ENCODE results near the gene FILIP1L. TPM values are rescaled to one million over a fixed set of nuclear protein-coding genes. Genes with fewer than 3 reads are reported as not detected.
"Not testable (repeated sequence)": the region's sequence is repeated elsewhere in the genome, so short reads cannot be mapped to it uniquely, and the experiment has no call there.

Gene FILIP1L
- total RNA-seq, 1 experiment from 2014 or later: 0.17 TPM

- no peaks in the 10 kb centered on the region for H3K36me3 ChIP-seq (ENCODE audit: control insufficient read depth in 1 of 2, insufficient read depth in 2 of 2, low read length in 2 of 2)
- H3K4me3 ChIP-seq (replicated peaks in 1 of 2; ENCODE audit: low read depth in 1 of 2, low read length in 2 of 2): no peak overlapping the region
- peak; percentile 73 for ATAC-seq
- no peak overlapping the region for H3K9ac ChIP-seq (ENCODE audit: low read length)
- DNase-seq (ENCODE audit: low read depth, low spot score): peak; percentile 12
- H2AFZ ChIP-seq (ENCODE audit: low read depth, low read length, poor library complexity, severe bottlenecking): no peak overlapping the region
- intact Hi-C loops (cut with micrococcal nuclease): loop anchor here (1.0 to 5.0 kb wide), 4 partner anchors 226 to 749 kb away; no protein-coding TSS in a partner anchor
- H3K27me3 ChIP-seq (ENCODE audit: insufficient read depth, low read length): no peaks in the 10 kb centered on the region
- H3K4me2 ChIP-seq (ENCODE audit: low read length): no peak overlapping the region
- no peaks in the 10 kb centered on the region for H3K9me3 ChIP-seq (ENCODE audit: control insufficient read depth in 1 of 2, insufficient read depth in 1 of 2, low read depth in 1 of 2, low read length in 2 of 2)
- H4K20me1 ChIP-seq (ENCODE audit: insufficient read depth): 0 out of 2 replicates have a peak, but pooled peaks cover 3% of the 10 kb centered on the region
- CTCF ChIA-PET: interaction anchor here (0.6 to 2.3 kb wide), 20 partner anchors 9 to 418 kb away, joined by 3 to 73 read pairs (median 3); partner anchors contain the start of gene TBC1D23
- POLR2A ChIA-PET: interaction anchor here (0.9 kb wide), 1 partner anchor 411 kb away, joined by 3 read pairs; no protein-coding TSS in a partner anchor
- peaks cover 51% of the 10 kb centered on the region for H3K79me2 ChIP-seq (ENCODE audit: insufficient read depth, low read length)
- RAD21 ChIA-PET (ENCODE audit: low non-redundant PET in 1 of 2, low total read pairs in 2 of 2, uncharacterized antibody in 2 of 2, unreplicated experiment in 2 of 2): interaction anchor here (1.0 to 1.8 kb wide), 2 partner anchors 411 kb away, joined by 15 to 17 read pairs; no protein-coding TSS in a partner anchor
- no peak overlapping the region for H3K27ac ChIP-seq (ENCODE audit: low read depth, low read length)
- no TSS peak for BruUV-seq (replicated peaks)
- no peaks in the 10 kb centered on the region for H3K4me1 ChIP-seq (ENCODE audit: control insufficient read depth in 1 of 2, insufficient read depth in 2 of 2, low read length in 2 of 2)
- H3K9me2 ChIP-seq (ENCODE audit: insufficient read depth): no peaks in the 10 kb centered on the region
- TF ChIP-seq CEBPB (IDR thresholded peaks at IDR 0.05; ENCODE audit: low read depth): no peak
- TF ChIP-seq SP1 (IDR thresholded peaks at IDR 0.05; ENCODE audit: low read depth): no peak
- TF ChIP-seq RAD21 (IDR thresholded peaks at IDR 0.05; ENCODE audit: low read depth): peak; percentile 81
- TF ChIP-seq CBX3 (IDR thresholded peaks at IDR 0.05; ENCODE audit: low read depth): no peak
- TF ChIP-seq CTCF (IDR thresholded peaks at IDR 0.05 in 2 of 3, conservative IDR thresholded peaks at IDR 0.05 in 1 of 3; ENCODE audit: borderline replicate concordance in 1 of 3, insufficient read depth in 1 of 3, low read depth in 2 of 3, low read length in 2 of 3): peak; percentile 61 to 81 (median 64); a peak in 5 of 6 replicates
These were observed 271.3 kb downstream of the FILIP1L start for GRCh38 chr3:99842826-99843589.

GRCh38 chr3:99841949-99842348 is 272.4 kb downstream of the FILIP1L start:
- DNase-seq (ENCODE audit: low read depth, low spot score); POLR2A ChIA-PET; BruUV-seq (replicated peaks); H3K36me3 ChIP-seq (ENCODE audit: control insufficient read depth in 1 of 2, insufficient read depth in 2 of 2, low read length in 2 of 2); H3K4me1 ChIP-seq (ENCODE audit: control insufficient read depth in 1 of 2, insufficient read depth in 2 of 2, low read length in 2 of 2); ATAC-seq; H3K27ac ChIP-seq (ENCODE audit: low read depth, low read length); H3K9me3 ChIP-seq (ENCODE audit: control insufficient read depth in 1 of 2, insufficient read depth in 1 of 2, low read depth in 1 of 2, low read length in 2 of 2); H3K4me2 ChIP-seq (ENCODE audit: low read length); H2AFZ ChIP-seq (ENCODE audit: low read depth, low read length, poor library complexity, severe bottlenecking); RAD21 ChIA-PET (ENCODE audit: low non-redundant PET in 1 of 2, low total read pairs in 2 of 2, uncharacterized antibody in 2 of 2, unreplicated experiment in 2 of 2); H4K20me1 ChIP-seq (ENCODE audit: insufficient read depth); H3K4me3 ChIP-seq (replicated peaks in 1 of 2; ENCODE audit: low read depth in 1 of 2, low read length in 2 of 2); H3K9me2 ChIP-seq (ENCODE audit: insufficient read depth); H3K27me3 ChIP-seq (ENCODE audit: insufficient read depth, low read length); H3K9ac ChIP-seq (ENCODE audit: low read length): not testable (repeated sequence)
- CTCF ChIA-PET: interaction anchor here (0.6 to 1.5 kb wide), 3 partner anchors 10 to 412 kb away, joined by 3 to 4 read pairs (median 3); no protein-coding TSS in a partner anchor
- peaks cover 51% of the 10 kb centered on the region for H3K79me2 ChIP-seq (ENCODE audit: insufficient read depth, low read length)
- intact Hi-C loops (cut with micrococcal nuclease): loop anchor here (2.0 to 5.0 kb wide), 3 partner anchors 227 to 750 kb away; no protein-coding TSS in a partner anchor

Data from HCT116 (cell line).